Measurements from ENCODE around the gene ZNF133. TPM values are rescaled to one million over a fixed set of nuclear protein-coding genes. Genes with fewer than 3 reads are reported as not detected.
"Not testable (repeated sequence)": the region's sequence is repeated elsewhere in the genome, so short reads cannot be mapped to it uniquely, and the experiment has no call there.

ZNF133 gene
- polyA plus RNA-seq, 1 donor = 22.1 TPM

DNA sequence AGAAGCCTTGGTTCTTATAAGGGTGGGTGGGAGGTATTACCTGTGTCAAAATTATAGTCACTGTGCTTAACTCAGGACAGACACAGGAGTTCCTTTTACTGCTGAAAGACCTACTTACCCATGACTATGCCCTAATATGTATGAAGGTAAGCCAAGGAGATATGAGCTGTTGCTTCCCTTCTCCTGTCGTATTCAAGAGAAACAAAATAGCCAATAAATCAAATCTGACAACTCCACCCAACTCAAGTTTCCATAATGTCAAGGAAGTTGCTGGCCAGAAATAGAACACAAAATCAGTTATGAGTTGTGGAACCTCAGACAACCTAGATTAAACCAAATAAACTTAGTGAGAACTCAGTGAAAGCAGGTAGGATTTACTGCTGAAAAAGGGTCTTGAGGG is 25.1 kb downstream of the ZNF133 start:
- Histone ChIP-seq H3K27ac (ENCODE audit: low read length) (no peak overlapping the region), H3K4me3 (ENCODE audit: low read length) (no peak overlapping the region), H3K27me3 (ENCODE audit: control insufficient read depth, insufficient read depth, low read length) (no peaks in the 10 kb centered on the region), H3K36me3 (ENCODE audit: control insufficient read depth, insufficient read depth, low read length) (peaks cover 43% of the 10 kb centered on the region), H3K9me3 (ENCODE audit: control insufficient read depth, low read depth, low read length) (no peaks in the 10 kb centered on the region), H3K4me1 (ENCODE audit: control insufficient read depth, insufficient read depth, low read length) (no peaks in the 10 kb centered on the region)
- 33% methylated on average over 1 of the region's 1 CpG for WGBS (ENCODE audit: insufficient coverage, low lambda C conversion rate)
- no peak for DNase-seq

GRCh38 chr20:18314786-18315406 is 26.6 kb downstream of the ZNF133 start:
- Histone ChIP-seq H3K9me3 (ENCODE audit: control insufficient read depth, low read depth, low read length) (no peaks in the 10 kb centered on the region), H3K4me1 (ENCODE audit: control insufficient read depth, insufficient read depth, low read length) (no peaks in the 10 kb centered on the region), H3K27me3 (ENCODE audit: control insufficient read depth, insufficient read depth, low read length) (no peaks in the 10 kb centered on the region), H3K27ac (ENCODE audit: low read length) (no peak overlapping the region), H3K36me3 (ENCODE audit: control insufficient read depth, insufficient read depth, low read length) (peaks cover 31% of the 10 kb centered on the region), H3K4me3 (ENCODE audit: low read length) (no peak overlapping the region)
- no peak for DNase-seq
- WGBS (ENCODE audit: insufficient coverage, low lambda C conversion rate) = no CpG with 5 or more reads among the region's 8 CpGs

DNA sequence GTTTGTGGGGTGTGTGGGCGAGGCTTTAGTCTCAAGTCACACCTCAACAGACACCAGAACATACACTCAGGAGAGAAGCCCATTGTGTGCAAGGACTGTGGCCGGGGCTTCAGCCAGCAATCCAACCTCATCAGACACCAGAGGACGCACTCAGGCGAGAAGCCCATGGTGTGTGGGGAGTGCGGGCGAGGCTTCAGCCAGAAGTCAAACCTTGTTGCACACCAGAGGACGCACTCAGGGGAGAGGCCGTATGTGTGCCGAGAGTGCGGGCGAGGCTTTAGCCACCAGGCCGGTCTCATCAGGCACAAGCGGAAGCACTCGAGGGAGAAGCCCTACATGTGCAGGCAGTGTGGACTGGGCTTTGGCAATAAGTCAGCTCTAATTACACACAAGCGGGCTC is 27.8 kb downstream of the ZNF133 start:
- H3K4me1 ChIP-seq (ENCODE audit: control insufficient read depth, insufficient read depth, low read length) = no peaks in the 10 kb centered on the region
- H3K9me3 ChIP-seq (ENCODE audit: control insufficient read depth, low read depth, low read length) = no peaks in the 10 kb centered on the region
- DNase-seq = no peak
- H3K4me3 ChIP-seq (ENCODE audit: low read length) = no peak overlapping the region
- no peak overlapping the region for H3K27ac ChIP-seq (ENCODE audit: low read length)
- WGBS (ENCODE audit: insufficient coverage, low lambda C conversion rate) = no CpG with 5 or more reads among the region's 15 CpGs
- H3K27me3 ChIP-seq (ENCODE audit: control insufficient read depth, insufficient read depth, low read length) = no peaks in the 10 kb centered on the region
- peaks cover 31% of the 10 kb centered on the region for H3K36me3 ChIP-seq (ENCODE audit: control insufficient read depth, insufficient read depth, low read length)

- no peak for DNase-seq
- H3K4me3 ChIP-seq (ENCODE audit: low read length) = no peak overlapping the region
- peaks cover 11% of the 10 kb centered on the region for H3K36me3 ChIP-seq (ENCODE audit: control insufficient read depth, insufficient read depth, low read length)
- peaks cover 9% of the 10 kb centered on the region for H3K4me1 ChIP-seq (ENCODE audit: control insufficient read depth, insufficient read depth, low read length)
- H3K27me3 ChIP-seq (ENCODE audit: control insufficient read depth, insufficient read depth, low read length) = no peaks in the 10 kb centered on the region
- no peak overlapping the region for H3K27ac ChIP-seq (ENCODE audit: low read length)
- H3K9me3 ChIP-seq (ENCODE audit: control insufficient read depth, low read depth, low read length) = no peaks in the 10 kb centered on the region
These were observed 33.0 kb downstream of the ZNF133 start for GRCh38 chr20:18321316-18321715.

DNA sequence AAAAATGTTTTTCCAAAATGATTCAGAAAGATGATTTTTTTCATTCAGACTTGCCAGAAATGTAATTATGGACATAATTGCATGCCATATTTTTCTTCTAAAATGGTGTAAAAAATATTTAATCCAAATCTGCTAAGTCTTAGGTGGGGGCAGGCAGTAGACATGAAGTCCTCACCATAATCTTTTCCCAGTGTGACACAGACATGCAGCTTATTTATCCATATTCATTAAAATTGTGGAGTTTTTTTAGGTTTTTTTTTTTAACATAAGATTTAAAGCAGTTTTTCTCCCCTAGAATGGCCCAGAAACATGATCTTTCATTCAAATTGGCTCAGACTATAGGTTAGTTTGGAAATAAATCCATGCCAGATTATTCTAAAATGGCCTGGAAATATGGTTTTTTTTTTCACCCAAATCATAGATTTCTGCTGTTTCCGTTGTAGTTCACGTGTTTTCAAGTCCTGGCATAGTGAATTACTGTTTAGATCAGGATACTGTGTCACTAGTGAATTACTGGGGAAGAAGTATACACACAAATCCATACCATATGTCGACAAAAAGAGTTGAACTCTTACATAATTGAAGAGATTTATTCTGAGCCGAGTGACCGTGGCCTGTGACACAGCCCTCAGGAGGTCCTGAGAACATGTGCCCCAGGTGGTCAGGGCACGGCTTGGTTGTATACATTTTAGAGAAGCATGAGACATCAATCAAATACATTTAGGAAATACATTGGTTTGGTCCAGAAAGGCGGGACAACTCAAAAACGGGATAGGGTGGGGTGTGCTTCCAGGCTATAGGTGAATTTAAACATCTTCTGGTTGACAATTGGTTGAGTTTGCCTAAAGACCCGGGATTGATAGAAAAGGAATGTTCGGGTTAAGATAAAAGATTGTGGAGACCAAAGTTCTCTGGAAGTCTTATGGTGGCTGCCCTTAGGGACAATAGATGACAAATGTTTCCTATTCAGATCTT is 33.9 kb downstream of the ZNF133 start:
- H3K27ac ChIP-seq (ENCODE audit: low read length) = no peak overlapping the region
- WGBS (ENCODE audit: insufficient coverage, low lambda C conversion rate) = 68% methylated on average over 3 of the region's 10 CpGs
- H3K9me3 ChIP-seq (ENCODE audit: control insufficient read depth, low read depth, low read length) = no peaks in the 10 kb centered on the region
- peaks cover 2% of the 10 kb centered on the region for H3K36me3 ChIP-seq (ENCODE audit: control insufficient read depth, insufficient read depth, low read length)
- H3K4me3 ChIP-seq (ENCODE audit: low read length) = no peak overlapping the region
- DNase-seq = no peak
- peaks cover 9% of the 10 kb centered on the region for H3K4me1 ChIP-seq (ENCODE audit: control insufficient read depth, insufficient read depth, low read length)
- no peaks in the 10 kb centered on the region for H3K27me3 ChIP-seq (ENCODE audit: control insufficient read depth, insufficient read depth, low read length)

GRCh38 chr20:18323705-18324104 is 35.4 kb downstream of the ZNF133 start:
- 67% methylated on average over 1 of the region's 4 CpGs for WGBS (ENCODE audit: insufficient coverage, low lambda C conversion rate)
- H3K27ac ChIP-seq (ENCODE audit: low read length) = no peak overlapping the region
- DNase-seq = no peak

DNA sequence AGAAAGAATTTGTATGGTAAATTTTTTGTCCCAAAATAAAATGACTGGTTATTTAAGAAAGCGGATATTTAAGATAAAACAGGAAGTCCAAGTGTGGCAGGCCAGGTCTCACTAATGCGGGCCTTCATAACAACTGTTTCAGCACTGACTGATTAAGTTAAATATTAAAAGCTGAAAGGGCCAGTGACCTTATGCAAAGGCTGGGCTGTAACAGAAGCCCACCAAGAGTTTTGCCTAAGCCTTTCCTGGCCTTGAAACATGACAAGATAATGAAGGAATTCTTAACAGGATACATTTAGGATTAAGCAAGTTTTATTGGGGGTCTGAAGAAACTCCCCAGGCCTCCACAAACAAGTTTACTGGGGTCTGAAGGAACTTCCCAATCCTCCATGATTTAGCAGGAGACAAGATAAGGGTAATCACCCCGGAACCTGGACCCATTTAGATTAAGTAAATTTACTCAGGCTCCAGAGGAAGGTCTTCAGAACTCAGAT is 36.3 kb downstream of the ZNF133 start:
- DNase-seq = peak in 1 of 2 donors; percentile 23
- peaks cover 7% of the 10 kb centered on the region for H3K9me3 ChIP-seq (ENCODE audit: control insufficient read depth, low read depth, low read length)
- WGBS (ENCODE audit: insufficient coverage, low lambda C conversion rate) = 40% methylated on average over 1 of the region's 3 CpGs
- peak overlapping the region; percentile 9 for H3K27ac ChIP-seq (ENCODE audit: low read length)
- H3K4me3 ChIP-seq (ENCODE audit: low read length) = no peak overlapping the region
- H3K27me3 ChIP-seq (ENCODE audit: control insufficient read depth, insufficient read depth, low read length) = no peaks in the 10 kb centered on the region
- no peaks in the 10 kb centered on the region for H3K36me3 ChIP-seq (ENCODE audit: control insufficient read depth, insufficient read depth, low read length)
- H3K4me1 ChIP-seq (ENCODE audit: control insufficient read depth, insufficient read depth, low read length) = peaks cover 9% of the 10 kb centered on the region

More at GRCh38 chr20:18323705-18324104, 35.4 kb downstream of the ZNF133 start:
- Histone ChIP-seq H3K9me3 (ENCODE audit: control insufficient read depth, low read depth, low read length) (peaks cover 3% of the 10 kb centered on the region), H3K36me3 (ENCODE audit: control insufficient read depth, insufficient read depth, low read length) (no peaks in the 10 kb centered on the region), H3K4me1 (ENCODE audit: control insufficient read depth, insufficient read depth, low read length) (peaks cover 9% of the 10 kb centered on the region), H3K27me3 (ENCODE audit: control insufficient read depth, insufficient read depth, low read length) (no peaks in the 10 kb centered on the region), H3K4me3 (ENCODE audit: low read length) (no peak overlapping the region)

DNA sequence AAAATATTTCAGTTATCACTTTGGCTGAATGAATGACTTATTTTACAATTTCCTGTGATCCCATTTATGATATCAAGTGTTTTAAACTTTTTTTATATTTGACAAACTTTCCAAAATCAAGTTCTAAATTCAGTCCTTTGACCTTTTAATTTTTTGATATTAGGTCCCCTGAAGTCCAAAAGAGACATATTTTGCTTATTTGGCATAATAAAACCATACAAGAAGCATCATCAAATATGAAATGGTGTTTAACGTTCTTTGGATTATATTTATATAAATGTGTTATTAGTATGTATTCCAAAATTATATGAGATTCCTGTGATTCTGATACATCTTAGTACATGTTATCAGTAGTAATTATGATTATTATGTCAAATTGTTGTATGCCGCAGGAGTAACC is 38.7 kb downstream of the ZNF133 start:
- no peaks in the 10 kb centered on the region for H3K36me3 ChIP-seq (ENCODE audit: control insufficient read depth, insufficient read depth, low read length)
- WGBS (ENCODE audit: insufficient coverage, low lambda C conversion rate) = 100% methylated on average over 2 of the region's 2 CpGs
- peaks cover 17% of the 10 kb centered on the region for H3K9me3 ChIP-seq (ENCODE audit: control insufficient read depth, low read depth, low read length)
- no peak overlapping the region for H3K4me3 ChIP-seq (ENCODE audit: low read length)
- H3K4me1 ChIP-seq (ENCODE audit: control insufficient read depth, insufficient read depth, low read length) = peaks cover 9% of the 10 kb centered on the region
- DNase-seq = no peak
- no peaks in the 10 kb centered on the region for H3K27me3 ChIP-seq (ENCODE audit: control insufficient read depth, insufficient read depth, low read length)
- H3K27ac ChIP-seq (ENCODE audit: low read length) = no peak overlapping the region

DNA sequence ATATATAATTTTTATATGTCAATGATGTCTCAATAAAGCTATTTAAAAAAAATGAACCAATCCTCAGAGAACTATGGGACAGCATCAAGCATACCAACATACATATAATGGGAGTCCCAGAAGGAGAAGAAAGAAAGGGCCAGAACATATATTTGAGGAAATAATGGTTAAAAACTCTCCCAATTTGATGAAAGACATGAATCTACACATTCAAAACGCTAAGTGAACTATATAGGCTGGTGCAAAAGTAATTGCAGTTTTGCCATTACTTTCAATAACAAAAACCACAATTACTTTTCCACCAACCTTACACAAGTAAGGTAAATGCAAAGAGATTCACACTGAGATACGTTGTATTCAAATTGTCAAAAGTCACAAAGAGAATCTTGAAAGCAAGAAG is 43.4 kb downstream of the ZNF133 start:
- peaks cover 21% of the 10 kb centered on the region for H3K9me3 ChIP-seq (ENCODE audit: control insufficient read depth, low read depth, low read length)
- no peaks in the 10 kb centered on the region for H3K27me3 ChIP-seq (ENCODE audit: control insufficient read depth, insufficient read depth, low read length)
- no peak for DNase-seq
- no peaks in the 10 kb centered on the region for H3K4me1 ChIP-seq (ENCODE audit: control insufficient read depth, insufficient read depth, low read length)
- H3K27ac ChIP-seq (ENCODE audit: low read length) = no peak overlapping the region
- WGBS (ENCODE audit: insufficient coverage, low lambda C conversion rate) = 88% methylated on average over 1 of the region's 2 CpGs
- H3K36me3 ChIP-seq (ENCODE audit: control insufficient read depth, insufficient read depth, low read length) = no peaks in the 10 kb centered on the region
- H3K4me3 ChIP-seq (ENCODE audit: low read length) = no peak overlapping the region

DNA sequence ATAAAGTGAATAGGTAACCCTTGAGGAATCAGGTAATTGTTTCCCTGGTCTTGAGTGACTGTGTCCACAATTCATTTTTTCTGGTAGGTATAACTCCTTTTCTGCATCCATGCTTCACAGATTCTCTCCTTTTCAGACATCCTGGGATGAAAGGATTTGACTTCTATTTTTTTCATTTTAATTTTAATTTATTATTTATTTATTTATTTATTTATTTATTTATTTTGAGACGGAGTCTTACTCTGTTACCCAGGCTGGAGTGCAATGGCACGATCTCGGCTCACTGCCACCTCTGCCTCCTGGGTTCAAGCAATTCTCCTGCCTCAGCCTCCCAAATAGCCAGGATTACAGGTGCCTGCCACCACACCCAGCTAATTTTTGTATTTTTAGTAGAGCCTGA is 61.4 kb downstream of the ZNF133 start:
- H3K27ac ChIP-seq (ENCODE audit: low read length); H3K27me3 ChIP-seq (ENCODE audit: control insufficient read depth, insufficient read depth, low read length); H3K4me1 ChIP-seq (ENCODE audit: control insufficient read depth, insufficient read depth, low read length); H3K9me3 ChIP-seq (ENCODE audit: control insufficient read depth, low read depth, low read length); DNase-seq; H3K36me3 ChIP-seq (ENCODE audit: control insufficient read depth, insufficient read depth, low read length); H3K4me3 ChIP-seq (ENCODE audit: low read length): not testable (repeated sequence)
- WGBS (ENCODE audit: insufficient coverage, low lambda C conversion rate) = no CpG with 5 or more reads among the region's 3 CpGs
